ENCODE measurements around the gene TLR1.
"Not testable (repeated sequence)": the region's sequence is repeated elsewhere in the genome, so short reads cannot be mapped to it uniquely, and the experiment has no call there.

TLR1 gene

DNA sequence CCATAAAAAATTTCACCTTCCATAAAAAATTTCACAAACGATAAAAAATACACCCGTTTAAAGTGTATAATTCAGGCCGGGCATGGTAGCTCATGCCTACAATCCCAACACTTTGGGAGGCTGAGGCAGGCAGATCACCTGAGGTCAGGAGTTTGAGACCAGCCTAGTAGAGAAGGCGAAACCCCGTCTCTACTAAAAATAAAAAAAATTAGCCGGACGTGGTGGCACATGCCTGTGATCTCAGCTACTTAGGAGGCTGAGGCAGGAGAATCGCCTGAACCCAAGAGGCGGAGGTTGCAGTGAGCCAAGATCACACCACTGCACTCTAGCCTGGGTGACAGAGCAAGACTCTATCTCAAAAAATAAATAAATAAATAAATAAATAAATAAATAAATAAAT, 1.7 kb upstream of the TLR1 start:
- DNase-seq, result not testable (repeated sequence)

DNA sequence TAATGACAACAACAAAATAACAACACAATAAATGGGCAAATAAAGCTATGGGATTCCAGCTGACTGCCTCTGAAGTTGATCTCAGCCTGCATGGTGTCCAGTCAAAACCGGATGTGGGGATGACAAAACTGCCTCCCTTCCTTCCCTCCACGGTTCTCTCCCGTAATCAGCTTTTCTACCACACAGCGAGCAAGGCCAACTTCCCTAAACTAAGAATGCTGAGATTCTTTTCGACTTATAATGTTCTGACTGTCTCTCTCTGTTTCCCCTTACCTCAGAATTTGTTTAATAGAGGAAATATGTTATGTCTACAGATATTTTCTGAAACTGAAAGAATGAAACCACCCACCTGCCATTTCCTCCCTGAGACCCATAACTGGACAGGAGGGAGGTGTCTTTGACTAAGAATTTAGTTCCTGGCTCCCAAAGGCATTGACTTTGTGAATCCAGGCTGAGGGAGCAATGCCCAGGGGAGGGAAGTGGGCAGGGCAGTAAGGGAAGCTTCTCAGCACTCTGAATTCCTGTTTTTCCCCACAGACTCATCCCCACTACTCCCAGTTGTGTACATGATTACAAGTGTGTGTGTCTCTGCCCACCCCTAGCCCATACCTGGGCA, 1.0 kb upstream of the TLR1 start:
- DNase-seq, result peak; percentile 1

DNA sequence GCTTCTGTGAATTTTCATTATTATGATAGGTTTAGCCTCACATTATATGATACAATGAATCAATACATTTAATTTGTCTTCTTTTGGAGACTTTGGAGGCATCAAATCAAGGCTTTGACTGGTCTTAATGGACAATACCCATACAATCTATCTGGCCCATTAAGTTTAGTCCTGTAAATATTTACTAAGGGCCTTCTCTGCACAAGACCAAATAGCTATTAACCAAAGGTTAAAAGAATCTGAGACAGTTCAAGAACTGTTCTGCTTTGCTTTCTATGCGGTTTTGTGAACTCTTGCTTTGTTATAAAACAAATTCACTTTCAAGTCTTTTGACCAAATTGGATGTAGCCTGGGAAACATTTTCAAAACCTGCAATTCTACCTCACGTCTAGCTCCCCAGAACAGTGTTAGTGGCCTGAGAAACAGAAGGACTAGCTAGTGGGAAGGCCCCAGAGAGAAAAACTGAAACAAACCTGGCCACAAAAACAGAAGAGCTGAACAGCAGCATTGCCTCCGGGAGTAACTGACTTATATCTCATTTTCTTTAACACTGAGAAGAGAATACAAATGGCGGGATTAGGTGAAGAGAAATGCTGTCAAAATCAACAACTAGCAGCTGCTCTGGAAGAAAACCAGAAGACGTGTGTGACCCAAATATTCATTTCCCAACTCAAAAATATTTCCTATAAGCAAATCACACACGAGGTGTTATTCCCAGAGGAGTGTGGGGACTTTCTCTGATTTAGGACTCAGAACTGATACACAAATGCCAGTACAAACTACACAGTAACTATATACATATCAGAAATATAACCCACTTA, 548 bp downstream of the TLR1 start:
- DNase-seq, result no peak

DNA sequence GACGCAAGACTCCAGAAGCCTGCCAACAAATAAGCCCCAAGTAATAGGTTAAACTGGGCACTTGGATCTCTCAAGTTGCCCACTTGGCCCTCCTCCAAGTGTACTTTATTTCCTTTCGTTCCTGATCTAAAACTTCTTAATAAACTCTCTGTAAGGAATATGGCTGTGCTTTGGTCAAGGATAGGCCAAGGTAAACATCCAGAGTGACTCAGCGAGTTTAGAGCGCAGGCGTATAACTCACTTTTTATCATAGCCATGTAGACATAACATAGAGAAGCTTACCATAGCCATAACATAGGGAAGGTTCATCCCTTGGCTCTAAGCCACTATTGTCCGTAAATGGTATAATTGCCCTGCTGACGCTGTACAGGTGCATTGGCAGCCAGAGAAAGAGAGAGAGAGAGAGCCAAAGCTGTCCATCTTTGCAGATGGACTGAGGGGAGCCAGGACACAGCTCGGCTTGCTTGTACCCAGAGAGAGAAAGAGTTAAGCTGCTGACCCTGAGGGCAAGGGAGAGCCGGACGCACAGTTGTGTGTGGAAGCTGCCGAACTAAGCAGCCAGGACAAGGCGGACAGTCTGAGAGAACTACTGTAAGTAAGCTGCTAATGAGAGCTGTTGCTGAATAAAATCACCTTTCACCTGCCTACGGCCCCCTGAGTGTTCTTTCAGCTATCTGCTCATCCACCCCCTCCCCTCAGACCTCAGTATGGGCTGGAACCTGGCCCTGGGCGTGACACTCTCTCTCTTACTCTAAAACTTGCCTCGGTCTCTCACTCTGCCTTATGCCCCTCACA, 1.8 kb downstream of the TLR1 start:
- DNase-seq, result no peak

DNA sequence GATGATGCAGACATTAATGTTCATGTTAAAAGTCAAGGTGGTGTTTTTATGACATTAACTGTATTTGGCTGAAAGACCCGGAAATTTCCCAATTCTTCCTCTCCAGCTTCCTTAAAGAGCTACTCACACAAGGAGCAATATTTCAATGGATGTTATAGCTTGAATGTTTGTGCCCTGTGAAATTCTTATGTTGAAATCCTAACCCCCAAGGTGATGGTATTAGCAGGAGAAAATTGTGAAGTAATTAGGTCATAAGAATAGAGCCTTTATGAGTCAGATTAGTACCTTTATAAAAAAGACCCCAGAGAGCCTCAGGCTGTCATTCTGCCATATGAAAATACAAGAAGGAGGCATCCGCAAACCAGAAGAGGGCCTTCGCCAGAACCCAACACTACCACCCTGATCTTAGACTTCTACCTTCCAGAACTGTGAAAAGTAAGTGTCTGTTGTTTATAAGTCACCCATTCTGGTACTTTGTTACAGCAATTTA, 3.6 kb downstream of the TLR1 start:
- DNase-seq, result no peak

DNA sequence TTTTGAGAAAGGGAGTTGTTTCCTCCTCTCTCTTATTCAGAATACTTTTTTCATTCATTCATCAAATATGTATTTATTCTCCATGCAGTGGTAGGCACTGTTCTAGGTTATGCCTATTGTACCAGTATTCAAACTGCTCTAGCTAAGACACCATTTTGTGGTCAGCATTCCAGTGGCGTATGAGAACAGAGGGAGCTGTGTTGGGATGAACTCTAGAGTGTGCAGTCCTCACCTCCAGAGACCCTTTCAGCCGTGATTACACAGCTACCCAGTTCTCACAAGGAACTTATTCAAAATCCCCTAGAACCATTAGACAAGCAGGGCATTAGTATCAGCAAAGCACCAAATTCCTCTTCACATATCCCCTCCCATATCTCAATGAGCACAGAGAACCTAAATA, 4.2 kb downstream of the TLR1 start:
- DNase-seq, result no peak

DNA sequence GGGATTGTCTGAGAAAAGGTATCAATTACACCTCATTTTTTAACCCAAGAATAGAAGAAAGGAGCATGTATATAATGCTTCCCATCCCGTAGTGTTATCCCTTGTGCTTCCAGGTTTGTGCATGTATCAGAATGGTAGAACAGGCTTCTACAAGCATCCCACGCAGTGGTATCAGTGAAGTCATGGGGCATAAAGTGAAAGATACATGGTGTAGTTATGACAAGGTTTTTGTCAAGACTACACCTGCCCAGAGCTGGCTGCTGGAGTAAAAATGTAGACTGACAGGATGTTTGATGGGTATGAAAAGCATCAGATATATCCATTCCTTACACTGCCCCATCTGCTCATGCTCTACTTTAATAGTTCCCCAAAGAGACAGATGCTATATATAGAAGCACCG, 9.5 kb downstream of the TLR1 start:
- no peak for DNase-seq

DNA sequence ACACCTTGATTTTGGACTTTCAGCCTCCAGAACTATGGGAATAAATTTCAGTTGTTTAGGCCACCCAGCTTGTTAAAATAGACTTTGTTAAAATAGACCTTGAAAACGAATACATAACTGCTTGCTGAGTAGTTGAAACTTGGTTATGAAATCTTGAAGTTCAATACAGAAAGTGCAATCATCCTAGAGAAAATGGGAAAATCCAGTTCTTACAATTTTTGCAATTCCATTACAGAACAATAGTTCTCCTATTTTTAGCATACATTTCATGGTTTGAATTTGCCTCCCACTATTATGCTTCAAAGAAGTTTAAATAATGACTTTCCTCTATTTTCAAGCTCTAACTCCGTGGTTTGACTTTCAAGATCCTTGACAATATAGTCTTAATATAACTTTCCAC, 10.5 kb downstream of the TLR1 start:
- no peak for DNase-seq

DNA sequence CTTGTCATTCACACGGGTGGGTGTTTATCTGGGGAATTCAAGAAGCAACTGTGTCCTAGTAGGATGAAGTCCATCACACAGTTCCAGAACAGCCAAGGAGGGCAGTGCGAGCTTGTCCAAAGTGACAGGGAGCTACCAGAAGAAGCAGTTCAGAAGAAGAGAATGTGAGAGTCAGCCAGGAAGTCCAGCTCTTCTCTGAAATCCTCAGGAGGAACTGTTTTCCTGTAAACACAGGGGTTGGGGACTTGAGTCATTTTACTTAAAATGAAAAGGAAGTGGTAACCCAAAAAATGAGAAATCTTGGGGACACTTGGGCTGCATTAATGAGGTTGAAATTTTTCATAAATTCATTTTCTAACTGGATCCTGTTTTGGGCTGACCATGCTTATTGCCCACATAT, 13.6 kb downstream of the TLR1 start:
- DNase-seq, result no peak

DNA sequence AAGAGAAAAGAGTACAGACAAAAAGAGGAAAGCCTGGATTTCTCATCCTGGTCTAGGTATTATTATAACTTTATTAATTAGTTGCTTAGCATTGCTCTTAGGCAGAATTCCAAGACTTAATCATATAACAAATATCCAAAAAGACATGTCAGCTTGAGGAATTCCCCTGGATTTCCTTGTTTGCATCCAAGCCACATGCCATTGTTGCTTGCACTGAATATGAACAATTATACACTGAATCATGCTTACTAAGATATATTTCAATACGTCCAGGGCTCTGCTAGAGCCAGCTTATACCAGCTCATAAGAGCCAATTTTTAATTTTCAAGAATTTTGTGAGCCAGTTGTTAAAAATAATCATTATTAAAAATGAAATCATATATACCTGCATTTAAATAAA, 16.3 kb downstream of the TLR1 start:
- DNase-seq, result no peak

DNA sequence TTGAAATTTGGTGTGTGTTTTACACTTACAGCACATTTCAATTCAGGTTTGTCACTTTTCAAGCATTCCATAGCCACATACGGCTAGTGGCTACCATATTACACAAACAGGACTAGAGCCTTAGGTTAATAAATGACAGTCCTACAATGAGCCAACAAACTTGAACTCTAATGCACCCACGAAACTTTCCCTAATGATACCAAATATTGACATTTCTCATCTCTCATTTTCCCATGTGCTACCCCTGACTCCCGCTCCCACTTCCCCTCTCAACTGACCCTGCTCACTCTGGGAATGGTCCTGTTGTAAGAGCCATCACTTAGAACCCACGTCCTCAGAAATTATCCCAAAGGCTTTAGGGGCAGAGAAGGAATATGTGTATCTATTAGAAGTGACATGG, 16.9 kb downstream of the TLR1 start:
- no peak for DNase-seq

DNA sequence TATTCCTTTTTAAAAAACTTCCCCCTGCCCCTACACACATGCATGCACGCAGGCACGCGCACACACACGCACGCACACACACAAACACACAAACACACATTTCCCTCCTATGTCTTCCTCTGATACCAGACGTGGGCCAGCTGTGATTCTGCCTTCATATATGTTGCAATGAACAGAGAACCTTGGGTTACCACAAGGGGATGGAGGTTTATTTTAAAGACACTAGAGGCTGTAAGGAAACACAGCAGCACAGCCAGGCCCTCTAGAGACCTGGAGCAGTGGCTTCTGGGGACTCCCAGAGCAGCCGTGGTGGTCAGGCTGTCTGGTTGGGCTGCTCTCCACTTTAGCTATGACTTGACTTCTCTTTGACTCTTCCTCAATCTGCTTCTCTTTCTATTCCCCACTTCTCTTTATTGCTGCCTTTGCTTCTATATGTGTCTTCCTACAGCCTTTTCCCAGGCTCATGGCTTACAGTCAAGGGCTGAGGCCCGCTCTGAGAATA, 18.6 kb downstream of the TLR1 start:
- DNase-seq, result peak; percentile 63

DNA sequence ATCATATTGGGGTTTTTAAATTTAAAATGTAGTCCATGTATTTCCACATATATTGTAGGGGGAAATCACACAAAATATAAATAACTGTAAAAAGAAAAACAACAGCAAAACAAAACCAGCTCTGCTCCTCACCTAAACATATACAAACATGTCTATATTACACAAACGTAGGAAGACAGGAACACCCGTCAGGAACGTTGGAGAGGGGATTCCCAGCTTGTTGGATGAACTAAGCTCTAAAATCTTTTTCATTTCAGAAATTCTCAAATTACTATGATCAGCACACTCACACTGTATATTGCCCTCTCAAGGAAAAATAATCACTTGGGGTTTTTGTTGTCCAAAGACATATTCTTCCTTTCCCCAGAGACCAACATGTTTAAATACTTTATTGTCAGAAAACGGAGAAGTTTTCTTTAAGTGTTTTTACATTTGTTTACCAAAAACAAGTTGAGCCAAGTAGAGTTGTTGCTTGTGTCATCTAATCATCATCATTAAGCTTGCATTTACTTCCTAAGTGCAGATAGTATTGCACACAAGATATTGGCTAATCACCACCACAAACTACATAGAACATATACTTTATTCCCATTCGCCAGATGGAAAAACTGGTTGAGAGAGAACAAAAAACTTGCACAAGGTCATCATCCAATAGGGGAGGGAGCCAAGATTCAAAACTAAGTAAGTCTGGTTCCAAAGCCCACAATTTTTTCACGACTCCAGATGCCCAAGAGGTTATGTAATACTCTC, 19.4 kb downstream of the TLR1 start:
- no peak for DNase-seq

DNA sequence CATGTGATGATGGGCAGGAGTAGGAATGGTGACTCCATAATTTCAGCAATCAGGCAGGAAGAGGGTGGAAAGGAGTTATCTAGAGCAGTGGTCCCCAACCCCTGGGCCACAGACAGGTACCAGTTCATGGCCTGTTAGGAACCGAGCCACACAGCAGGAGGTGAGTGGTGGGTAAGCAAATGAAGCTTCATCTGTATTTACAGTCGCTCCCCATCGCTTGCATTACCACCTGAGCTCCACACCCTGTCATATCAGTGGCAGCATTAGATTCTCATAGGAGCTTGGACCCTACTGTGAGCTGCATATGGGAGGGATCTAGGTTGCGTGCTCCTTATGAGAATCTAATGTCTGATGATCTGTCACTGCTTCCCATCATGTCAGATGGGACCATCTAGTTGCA, 20.4 kb downstream of the TLR1 start:
- no peak for DNase-seq

DNA sequence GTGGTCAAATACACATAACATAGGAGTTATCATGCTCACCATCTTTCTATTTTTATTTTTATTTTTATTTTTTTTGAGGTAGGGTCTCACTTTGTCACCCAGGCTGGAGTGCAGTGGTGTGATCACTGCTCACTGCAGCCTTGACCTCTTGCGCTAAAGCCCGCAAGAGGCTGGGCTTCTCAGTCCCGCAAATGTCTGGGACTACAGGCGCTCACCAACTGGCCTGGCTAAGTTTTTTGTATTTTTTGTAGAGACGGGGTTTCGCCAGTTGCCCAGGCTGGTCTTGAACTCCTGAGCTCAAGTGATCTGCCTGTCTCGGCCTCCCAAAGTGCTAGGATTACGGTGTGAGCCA, 21.5 kb downstream of the TLR1 start:
- DNase-seq, result no peak

DNA sequence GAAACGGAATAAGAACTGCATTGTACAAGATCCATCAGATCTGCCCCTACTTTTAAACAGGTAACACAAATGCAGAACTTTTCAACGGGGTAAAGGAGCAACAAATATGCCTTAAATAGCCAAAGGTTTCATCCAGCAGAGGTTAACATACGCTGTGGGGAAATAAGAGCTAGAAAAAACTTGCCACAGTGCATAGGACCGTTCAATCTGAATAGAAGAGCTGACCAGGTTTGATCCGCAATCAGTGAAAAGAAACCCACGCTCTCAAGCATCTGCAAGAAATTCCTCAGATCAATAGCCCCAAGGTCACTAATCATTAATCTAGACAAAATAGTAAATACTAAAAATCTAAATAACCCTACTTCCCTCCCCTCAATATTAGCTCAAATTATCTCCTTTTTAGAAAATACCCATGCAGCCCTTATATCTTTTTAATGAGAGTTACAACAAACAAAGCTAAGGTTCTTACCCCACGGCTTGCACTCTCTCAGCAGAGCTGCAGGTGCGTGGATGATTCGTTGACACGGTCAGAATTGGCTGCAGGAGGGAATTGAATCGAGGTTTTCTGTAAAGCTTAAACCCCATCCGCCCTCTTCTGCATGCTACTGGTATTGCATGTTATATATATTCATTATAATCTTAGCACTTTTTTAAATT, 22.0 kb downstream of the TLR1 start, which contains the start of gene TLR10:
TSS of gene TLR10 (minus strand) at position 539 of the 657 bp plus-strand sequence. CDS start 7,400 bp downstream, outside the sequence.
- DNase-seq, result no peak

DNA sequence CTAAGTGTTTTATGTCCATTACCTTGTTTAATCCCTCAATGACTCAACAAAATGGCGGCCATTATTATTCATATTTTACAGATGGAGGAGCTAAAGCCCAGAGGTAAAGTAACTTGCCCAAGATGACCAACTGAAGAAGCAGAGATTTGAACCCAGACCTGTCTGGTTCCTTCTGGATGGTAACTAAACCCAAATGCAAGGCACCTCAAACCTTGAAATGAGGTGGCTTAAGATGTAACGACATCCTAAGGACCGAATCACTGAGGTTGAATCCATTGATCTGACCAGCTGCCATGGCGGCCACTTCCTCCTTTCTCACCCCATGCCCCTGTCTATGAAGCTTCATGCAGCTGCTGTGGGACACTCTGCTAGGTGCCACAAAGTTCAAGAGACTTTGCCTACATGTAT, 22.7 kb downstream of the TLR1 start:
- no peak for DNase-seq

DNA sequence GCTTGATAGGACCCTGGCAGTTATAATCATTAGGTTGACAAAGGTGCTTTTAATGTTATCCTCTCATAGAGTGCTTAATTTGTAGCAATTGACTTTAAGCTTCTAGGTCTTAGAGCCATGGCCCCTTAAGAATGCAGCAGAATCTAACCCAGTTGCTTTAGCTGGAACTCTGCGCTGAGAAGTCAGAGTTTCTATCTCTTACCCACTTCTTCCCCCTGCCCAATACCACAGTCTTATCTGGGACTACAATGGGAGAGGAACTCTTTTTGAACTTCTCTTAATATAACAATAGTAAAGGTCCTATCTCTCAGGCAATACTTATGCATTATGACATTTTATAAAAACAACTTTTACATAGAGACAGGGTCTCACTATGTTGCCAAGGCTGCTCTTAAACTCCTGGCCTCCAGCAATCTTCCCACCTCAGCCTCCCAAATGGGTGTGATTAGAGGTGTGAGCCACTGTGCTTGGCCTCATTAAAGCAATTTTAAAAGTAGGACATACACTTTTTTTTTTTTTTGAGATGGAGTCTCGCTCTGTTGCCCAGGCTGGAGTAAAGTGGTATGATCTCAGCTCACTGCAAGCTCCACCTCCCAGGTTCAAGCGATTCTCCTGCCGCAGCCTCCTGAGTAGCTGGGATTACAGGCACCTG, 23.6 kb downstream of the TLR1 start:
- no peak for DNase-seq

DNA sequence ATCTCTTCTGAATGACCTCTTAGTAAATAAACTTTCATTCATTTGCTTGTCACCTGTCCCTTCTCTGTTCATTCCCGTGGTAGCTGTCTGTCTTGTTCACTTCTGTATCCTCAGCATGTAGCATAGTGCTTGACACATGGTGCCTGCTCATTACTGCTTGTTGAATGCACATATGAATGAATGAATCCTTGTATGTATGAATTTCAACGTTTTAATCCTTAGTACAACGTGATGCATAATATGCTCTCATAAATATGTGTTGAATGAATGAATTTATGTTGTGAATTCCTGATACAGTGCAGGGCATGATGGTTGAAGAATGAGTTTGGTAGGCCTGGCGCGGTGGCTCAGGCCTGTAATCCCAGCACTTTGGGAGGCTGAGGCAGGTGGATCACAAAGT, 24.8 kb downstream of the TLR1 start:
- no peak for DNase-seq

DNA sequence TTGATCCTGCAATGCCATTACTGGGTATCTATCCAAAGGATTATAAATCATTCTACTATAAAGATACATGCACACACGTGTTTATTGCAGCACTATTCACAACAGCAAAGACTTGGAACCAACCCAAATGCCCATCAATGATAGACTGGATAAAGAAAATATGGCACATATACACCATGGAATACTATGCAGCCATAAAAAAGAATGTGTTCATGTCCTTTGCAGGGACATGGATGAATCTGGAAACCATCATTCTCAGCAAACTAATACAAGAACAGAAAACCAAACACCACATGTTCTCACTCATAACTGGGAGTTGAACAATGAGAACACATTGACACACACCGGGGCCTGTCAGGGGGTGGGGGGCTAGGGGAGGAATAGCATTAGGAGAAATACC, 26.7 kb downstream of the TLR1 start:
- DNase-seq, result not testable (repeated sequence)

DNA sequence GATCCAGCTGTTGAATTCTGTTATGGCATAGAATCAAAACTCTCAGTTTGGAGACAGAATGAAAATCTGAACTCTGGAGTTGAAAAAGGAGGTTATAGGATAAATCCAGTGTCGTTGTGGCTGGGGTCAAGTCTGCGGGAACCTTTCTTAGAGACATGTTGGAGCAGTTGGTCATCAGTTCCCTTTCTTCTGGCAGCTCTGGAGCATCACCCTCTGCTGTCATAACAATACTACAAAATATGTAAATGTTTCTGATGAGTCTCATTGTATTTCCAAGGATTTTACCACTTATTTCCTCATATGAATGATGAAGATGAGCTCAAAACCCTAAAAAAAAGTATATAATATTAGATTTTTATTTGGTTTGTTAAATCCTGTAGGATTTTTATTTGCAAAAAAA, 29.3 kb downstream of the TLR1 start:
- no peak for DNase-seq

Data from SIG-M5 (cell line).